ENCODE data around the gene GRPEL1.

GRPEL1 gene

GRCh38 chr4:7021355-7021754 is 46.5 kb downstream of the GRPEL1 start:
- no peak for FAIRE-seq

DNA sequence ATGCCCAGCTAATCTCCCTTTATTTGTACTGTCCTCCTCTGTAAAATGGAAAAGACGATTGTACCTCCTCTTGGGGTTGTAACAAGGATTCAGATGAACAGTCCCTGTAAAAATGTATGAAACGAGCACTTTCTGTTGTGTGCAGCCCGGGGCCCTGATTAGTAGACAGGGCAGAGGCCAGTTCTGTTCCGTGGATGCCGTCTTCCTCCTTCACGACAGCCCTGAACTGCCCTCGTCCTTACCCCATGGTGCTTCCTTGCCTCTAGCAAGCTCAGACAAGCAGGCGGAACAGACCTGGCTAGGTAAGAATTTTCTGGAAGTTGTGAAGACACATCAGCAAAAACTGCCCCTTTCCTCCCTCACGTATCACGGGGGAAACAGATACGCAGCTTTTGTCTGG is 47.0 kb downstream of the GRPEL1 start:
- FAIRE-seq, result no peak

GRCh38 chr4:7020290-7020689 is 47.6 kb downstream of the GRPEL1 start:
- no peak for FAIRE-seq

DNA sequence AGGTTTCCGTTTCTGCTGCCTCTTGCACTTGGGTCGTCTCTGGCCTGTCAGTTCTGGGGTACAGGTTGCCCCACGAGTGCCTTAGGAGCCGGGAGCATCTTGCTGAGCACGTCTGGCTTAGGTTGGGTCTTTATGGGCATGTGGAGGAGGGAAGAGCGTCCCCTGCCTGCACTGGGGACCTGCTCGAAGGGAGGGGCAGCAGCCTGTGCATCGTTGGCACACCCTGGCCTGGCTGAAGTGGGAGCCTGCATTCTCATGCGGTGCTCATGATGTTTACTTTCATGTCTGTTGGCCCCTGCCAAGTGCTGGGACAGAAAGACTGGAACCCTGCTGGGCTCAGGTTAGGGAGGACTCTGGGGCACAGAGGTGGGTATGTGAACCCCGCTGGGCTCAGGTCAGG is 48.5 kb downstream of the GRPEL1 start:
- FAIRE-seq, result no peak

GRCh38 chr4:7018281-7018680 is 49.6 kb downstream of the GRPEL1 start:
- FAIRE-seq, result no peak

GRCh38 chr4:7017446-7018048 is 50.3 kb downstream of the GRPEL1 start:
- FAIRE-seq, result no peak

DNA sequence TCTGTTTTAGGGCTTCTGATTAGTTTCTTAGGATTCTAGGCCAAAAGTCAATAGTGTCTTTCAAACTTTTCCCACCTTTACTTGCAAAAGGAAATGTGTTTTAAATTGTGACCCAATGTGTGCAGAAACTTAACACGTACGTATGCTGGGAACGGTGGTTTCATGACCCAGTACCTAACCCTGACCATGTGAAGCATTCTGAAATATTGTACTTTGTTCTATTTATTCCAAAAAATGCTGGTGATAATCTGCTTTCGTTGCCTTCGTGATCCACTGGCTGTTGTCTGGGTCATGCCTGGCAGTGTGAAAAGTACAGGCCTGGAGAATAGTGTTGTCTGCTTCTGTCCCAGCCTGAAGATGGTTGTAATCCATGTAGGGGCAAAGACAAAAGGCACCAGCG is 51.4 kb downstream of the GRPEL1 start:
- no peak for FAIRE-seq

- FAIRE-seq, result no peak
Measured at GRCh38 chr4:7016086-7016485, 51.8 kb downstream of the GRPEL1 start.

DNA sequence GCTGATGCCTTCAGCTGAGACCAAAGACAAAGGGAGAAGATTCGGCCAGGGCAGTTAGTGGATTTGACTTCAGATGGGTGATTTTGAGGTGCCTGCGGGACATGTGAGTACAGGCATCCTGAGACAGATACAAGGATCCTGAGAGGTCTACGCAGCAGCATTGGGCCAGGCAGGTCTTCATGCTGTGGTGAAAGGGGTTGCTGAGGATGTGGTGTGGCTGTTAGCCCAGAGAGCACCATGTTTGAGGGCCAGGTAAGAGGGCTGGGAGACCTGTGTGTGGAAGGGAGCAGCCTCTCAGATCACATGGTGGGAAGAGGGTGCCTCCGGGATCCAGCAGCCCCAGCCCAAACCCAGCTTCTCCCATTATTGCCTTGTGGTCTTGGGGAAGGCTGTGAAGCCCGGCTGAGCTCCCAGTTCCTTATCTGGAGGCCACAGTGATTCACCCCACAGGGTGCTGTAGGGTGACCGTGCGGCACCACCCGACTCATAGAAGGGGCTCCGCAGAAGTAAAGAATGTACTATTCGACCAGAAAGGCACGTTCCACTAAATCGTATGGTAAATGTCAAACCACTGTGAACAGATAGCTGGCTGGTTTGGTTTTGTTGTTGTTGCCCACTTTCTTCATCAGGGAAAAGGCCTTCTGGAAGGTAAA is 52.4 kb downstream of the GRPEL1 start:
- FAIRE-seq, result no peak

DNA sequence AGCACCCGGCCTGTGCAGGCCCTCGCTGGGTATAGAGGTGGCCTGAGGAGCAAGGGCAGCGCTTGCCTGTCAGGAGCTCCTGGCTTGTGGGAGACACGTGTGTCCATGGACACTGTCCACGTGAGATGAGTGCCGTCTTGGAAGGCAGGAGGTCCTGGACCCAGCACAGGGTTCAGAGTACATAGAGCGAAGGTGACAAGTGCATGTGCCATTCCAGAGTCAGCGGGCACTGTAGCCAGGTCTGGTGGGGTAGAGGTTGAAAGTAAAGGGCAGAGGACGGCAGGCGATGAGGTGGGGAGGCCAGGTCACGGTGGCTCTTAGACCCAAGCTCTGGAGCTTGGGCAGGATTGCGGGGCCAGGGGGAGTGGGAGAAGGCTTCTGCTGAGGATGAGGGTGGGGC is 53.0 kb downstream of the GRPEL1 start:
- no peak for FAIRE-seq

GRCh38 chr4:7013175-7013574 is 54.7 kb downstream of the GRPEL1 start:
- FAIRE-seq, result no peak

- no peak for FAIRE-seq
Measured at GRCh38 chr4:7009564-7009963, 58.3 kb downstream of the GRPEL1 start.

Measured in colon (tissue), 2 donors.